Measurements from ENCODE around the gene HTR3B. TPM values are rescaled to one million over a fixed set of nuclear protein-coding genes. Genes with fewer than 3 reads are reported as not detected.

Gene HTR3B
- total RNA-seq, 1 experiment from 2014 or later: not detected

DNA sequence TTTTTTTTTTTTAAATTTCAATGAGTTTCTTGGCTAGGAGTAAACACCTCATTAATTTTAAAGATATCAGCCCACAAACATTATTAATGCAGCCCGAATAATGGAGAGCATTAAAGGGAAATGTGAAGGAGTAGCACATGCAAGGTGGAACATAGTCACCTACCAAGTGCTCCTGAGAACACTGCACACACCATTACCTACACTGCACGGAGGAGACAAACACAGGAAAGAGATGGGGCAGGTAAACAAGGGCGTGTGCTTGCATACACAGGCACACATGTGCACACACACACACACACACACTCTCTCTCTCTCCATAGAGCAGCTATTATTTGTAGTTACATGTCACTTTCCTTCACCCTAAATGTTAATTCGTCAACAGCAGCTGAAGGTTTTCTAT is 30.2 kb downstream of the HTR3B start:
- Histone ChIP-seq H3K4ac (ENCODE audit: low read depth, low read length) (no peak overlapping the region), H3K9ac (ENCODE audit: extremely low read depth, insufficient read length, low read length) (no peak overlapping the region), H3K27me3 (ENCODE audit: insufficient read depth, low read length) (no peaks in the 10 kb centered on the region), H4K8ac (replicated peaks; ENCODE audit: insufficient read length, low read depth, low read length) (no peak overlapping the region), H3K4me1 (ENCODE audit: insufficient read depth, low read length) (peaks cover 6% of the 10 kb centered on the region), H3K79me2 (ENCODE audit: insufficient read depth, low read length) (no peaks in the 10 kb centered on the region), H3K23ac (ENCODE audit: insufficient read length, low read depth, low read length) (no peak overlapping the region), H4K91ac (ENCODE audit: insufficient read length, low read depth, low read length) (no peak overlapping the region), H3T11ph (ENCODE audit: low read length) (no peak overlapping the region), H2BK12ac (ENCODE audit: insufficient read length, low read depth, low read length) (no peak overlapping the region), H4K20me1 (ENCODE audit: control insufficient read depth, insufficient read depth, insufficient read length) (no peaks in the 10 kb centered on the region), H3K23me2 (ENCODE audit: insufficient read length, low read depth, low read length, poor library complexity, severe bottlenecking) (no peaks in the 10 kb centered on the region), H3K56ac (ENCODE audit: insufficient read length, low read depth, low read length) (no peak overlapping the region), H2AFZ (ENCODE audit: low read length) (no peak overlapping the region), H2BK15ac (ENCODE audit: low read depth, low read length) (no peak overlapping the region), H4K5ac (ENCODE audit: insufficient read length, low read depth, low read length) (no peak overlapping the region), H3K4me2 (ENCODE audit: insufficient read depth, insufficient read length, low read length) (no peak overlapping the region), H2BK120ac (ENCODE audit: low read depth, low read length, poor library complexity, severe bottlenecking) (no peak overlapping the region), H3K14ac (ENCODE audit: insufficient read depth, low read length) (no peak overlapping the region), H3K9me3 (ENCODE audit: control insufficient read depth, low read depth, low read length) (no peaks in the 10 kb centered on the region), H2BK5ac (ENCODE audit: insufficient read length, low read length) (no peak overlapping the region), H2BK20ac (ENCODE audit: low read depth, low read length, poor library complexity, severe bottlenecking) (no peak overlapping the region), H3K18ac (ENCODE audit: insufficient read length, low read depth, low read length) (no peak overlapping the region), H3K79me1 (ENCODE audit: insufficient read depth, low read depth, low read length, poor library complexity, severe bottlenecking) (no peaks in the 10 kb centered on the region), H2AK5ac (ENCODE audit: insufficient read length, low read length) (no peak overlapping the region), H3K27ac (ENCODE audit: insufficient read length, low read depth, low read length) (no peak overlapping the region)
- H3K27ac Mint-ChIP-seq: no peak overlapping the region
- H3K36me3 Mint-ChIP-seq (ENCODE audit: insufficient read depth in 1 of 3, low read depth in 3 of 3): peaks cover 0 to 5% (median 4%) of the 10 kb centered on the region in 3 experiments; a peak in 3 of 7 replicates
- H3K4me3 Mint-ChIP-seq: no peak overlapping the region
- peaks cover 36 to 41% of the 10 kb centered on the region in 2 experiments for H3K4me1 Mint-ChIP-seq
- no peak for TF ChIP-seq CTCF (conservative IDR thresholded peaks at IDR 0.05)
- WGBS (ENCODE audit: extremely low coverage, insufficient read length, low lambda C conversion rate): no CpG with 5 or more reads among the region's 4 CpGs
- DNase-seq: no peak
- peaks cover 0 to 3% of the 10 kb centered on the region in 2 experiments; a peak in 2 of 5 replicates for H3K9me3 Mint-ChIP-seq
- peaks cover 3% of the 10 kb centered on the region; the same call in 1 of the 2 replicates for H3K27me3 Mint-ChIP-seq (ENCODE audit: low read depth)
